ENCODE measurements around the gene MACO1. TPM values are rescaled to one million over a fixed set of nuclear protein-coding genes. Genes with fewer than 3 reads are reported as not detected.
"Not testable (repeated sequence)": the region's sequence is repeated elsewhere in the genome, so short reads cannot be mapped to it uniquely, and the experiment has no call there.

The MACO1 gene
- total RNA-seq, 2 donors from 2014 or later = 14.0 to 14.5 TPM

DNA sequence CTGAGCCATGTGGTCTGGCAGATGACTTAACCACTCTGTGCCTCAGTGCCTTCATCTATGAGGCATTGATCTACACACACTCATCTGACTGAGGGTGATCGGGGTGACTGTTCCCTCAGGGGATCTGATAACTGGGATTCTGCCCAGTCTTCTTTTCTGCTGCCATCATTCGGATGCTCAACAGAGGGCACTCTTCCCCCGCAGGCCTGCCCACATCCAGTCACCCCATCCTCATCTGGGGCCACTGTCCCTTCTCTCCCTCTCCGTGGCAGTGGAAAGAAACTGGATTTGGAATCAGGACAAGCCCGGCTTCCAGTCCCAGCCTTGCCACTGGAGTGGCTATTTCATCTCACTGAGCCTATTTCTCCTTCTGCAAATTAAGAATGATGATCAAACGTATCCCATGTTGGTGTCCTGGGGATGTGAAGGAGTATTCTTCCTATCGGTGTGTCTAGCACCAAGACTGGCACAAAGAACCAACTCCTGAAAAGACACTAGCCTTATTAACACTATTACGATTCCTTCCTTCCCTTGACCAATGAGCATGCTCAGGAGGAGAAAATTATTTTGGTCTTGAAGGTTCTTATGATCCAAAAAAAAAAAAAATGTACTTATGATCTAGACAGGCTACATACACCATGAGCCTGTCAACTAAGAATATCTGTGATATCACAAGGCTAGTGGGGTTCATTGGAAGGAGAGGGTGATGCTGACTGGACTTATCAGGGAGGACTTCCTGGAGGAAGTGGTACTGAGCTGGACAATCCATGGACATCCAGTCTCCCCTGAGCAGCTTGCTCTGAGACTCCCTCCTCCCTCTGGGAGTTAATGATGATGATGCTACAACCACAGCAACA is 27.5 kb upstream of the MACO1 start:
- not testable (repeated sequence) for H3K27me3 ChIP-seq; H3K4me3 ChIP-seq; H3K36me3 ChIP-seq; DNase-seq (ENCODE audit: low spot score); H3K4me1 ChIP-seq; H3K9me3 ChIP-seq; H3K27ac ChIP-seq
- TF ChIP-seq, protein P1, sequence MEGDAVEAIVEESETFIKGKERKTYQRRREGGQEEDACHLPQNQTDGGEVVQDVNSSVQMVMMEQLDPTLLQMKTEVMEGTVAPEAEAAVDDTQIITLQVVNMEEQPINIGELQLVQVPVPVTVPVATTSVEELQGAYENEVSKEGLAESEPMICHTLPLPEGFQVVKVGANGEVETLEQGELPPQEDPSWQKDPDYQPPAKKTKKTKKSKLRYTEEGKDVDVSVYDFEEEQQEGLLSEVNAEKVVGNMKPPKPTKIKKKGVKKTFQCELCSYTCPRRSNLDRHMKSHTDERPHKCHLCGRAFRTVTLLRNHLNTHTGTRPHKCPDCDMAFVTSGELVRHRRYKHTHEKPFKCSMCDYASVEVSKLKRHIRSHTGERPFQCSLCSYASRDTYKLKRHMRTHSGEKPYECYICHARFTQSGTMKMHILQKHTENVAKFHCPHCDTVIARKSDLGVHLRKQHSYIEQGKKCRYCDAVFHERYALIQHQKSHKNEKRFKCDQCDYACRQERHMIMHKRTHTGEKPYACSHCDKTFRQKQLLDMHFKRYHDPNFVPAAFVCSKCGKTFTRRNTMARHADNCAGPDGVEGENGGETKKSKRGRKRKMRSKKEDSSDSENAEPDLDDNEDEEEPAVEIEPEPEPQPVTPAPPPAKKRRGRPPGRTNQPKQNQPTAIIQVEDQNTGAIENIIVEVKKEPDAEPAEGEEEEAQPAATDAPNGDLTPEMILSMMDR (IDR thresholded peaks at IDR 0.05) = peak; percentile 13 to 50

DNA sequence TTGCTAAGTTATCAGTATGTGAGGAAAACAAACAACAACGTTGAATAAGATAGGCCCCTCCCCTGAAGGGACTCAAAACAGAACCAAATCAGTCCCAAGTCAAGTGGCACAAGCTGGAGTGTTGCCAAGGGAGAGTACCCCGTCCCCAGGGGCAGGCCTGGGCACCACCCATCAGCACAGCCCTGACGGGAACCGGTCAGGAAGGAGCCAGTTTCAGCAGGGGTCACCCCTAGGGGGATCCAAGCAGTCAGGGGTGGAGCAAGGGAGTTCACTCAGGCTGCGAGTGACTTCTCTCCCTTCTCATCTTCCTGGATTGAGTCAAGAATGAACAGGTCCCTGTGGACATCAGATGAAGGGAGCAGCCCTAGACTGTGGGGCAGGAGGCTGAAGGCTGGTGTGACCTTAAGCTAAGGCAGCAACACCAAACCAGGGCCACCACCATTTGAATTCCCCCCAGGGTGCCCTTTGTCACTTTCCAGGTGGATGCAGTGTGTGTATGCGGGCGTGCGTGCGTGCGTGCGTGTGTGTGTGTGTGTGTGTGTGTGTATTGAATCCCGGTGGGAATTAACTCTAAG is 24.9 kb upstream of the MACO1 start:
- H3K9me3 ChIP-seq; H3K4me1 ChIP-seq; DNase-seq (ENCODE audit: low spot score); H3K27me3 ChIP-seq; H3K4me3 ChIP-seq; H3K27ac ChIP-seq; H3K36me3 ChIP-seq: not testable (repeated sequence)

- not testable (repeated sequence) for H3K27ac ChIP-seq; H3K36me3 ChIP-seq; DNase-seq (ENCODE audit: low spot score); H3K27me3 ChIP-seq; H3K4me1 ChIP-seq; H3K9me3 ChIP-seq; H3K4me3 ChIP-seq
Observed at GRCh38 chr1:25409641-25410427, 20.9 kb upstream of the MACO1 start.

DNA sequence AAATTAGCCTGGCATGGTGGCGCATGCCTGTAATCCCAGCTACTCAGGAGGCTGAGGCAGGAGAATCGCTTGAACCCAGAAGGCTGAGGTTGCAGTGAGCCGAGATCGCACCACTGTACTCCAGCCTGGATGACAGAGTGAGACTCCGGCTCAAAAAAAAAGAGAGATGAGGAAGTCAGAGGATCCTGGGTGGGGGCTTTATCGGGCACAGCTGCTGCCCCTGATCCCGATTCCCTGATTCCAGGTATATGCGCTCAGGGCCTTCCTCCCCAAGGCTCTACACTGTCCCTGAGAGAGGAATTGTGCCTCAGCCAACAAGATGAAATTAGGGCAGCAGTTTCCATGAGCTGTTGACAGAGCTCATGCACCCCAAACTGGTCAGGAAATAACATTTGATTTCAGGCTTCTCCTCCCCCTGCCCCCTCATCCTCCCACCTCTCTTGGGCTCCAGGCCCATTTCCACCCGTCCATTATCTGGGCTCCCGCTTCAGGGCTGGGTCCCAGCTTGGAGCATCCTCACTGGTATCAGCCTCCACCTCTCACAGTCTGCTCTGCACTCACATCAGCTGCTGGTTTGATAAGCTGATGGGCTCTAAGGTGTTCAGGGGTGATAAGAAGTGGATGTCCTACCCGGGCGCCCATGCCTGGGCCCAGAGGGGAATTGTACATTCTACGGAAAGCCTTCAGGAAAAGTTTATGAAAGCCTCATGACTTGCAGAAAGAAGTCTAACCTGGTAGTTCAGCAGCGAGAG is 17.6 kb upstream of the MACO1 start:
- not testable (repeated sequence) for H3K27ac ChIP-seq; H3K27me3 ChIP-seq; H3K36me3 ChIP-seq; DNase-seq (ENCODE audit: low spot score); H3K4me3 ChIP-seq; H3K4me1 ChIP-seq; H3K9me3 ChIP-seq

- not testable (repeated sequence) for H3K4me1 ChIP-seq; H3K27ac ChIP-seq; DNase-seq (ENCODE audit: low spot score); H3K9me3 ChIP-seq; H3K4me3 ChIP-seq; H3K27me3 ChIP-seq; H3K36me3 ChIP-seq
Observed at GRCh38 chr1:25414157-25414556, 16.5 kb upstream of the MACO1 start.

DNA sequence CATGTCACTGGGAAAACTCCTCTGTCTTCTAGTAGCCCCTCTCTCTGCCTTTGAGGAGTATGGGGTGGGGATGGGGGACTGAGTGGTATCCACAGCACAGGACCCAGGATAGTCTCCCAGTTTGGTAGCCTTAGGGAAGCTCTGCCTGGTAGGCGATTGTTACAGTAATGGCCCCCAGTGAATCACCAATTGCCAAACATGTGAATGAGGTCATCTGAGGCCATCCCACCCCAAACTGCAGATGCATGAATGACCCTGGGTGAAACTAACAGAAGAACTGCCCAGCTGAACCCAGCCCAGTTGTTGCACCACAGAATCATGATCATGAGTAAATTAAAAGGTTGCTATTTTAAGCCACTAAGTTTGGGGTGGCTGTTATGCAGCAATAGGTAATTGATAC is 16.1 kb upstream of the MACO1 start:
- not testable (repeated sequence) for H3K27ac ChIP-seq; H3K9me3 ChIP-seq; H3K36me3 ChIP-seq; H3K27me3 ChIP-seq; H3K4me1 ChIP-seq; DNase-seq (ENCODE audit: low spot score); H3K4me3 ChIP-seq

GRCh38 chr1:25417280-25417679 is 13.4 kb upstream of the MACO1 start:
- H3K4me3 ChIP-seq; H3K27ac ChIP-seq; H3K27me3 ChIP-seq; H3K4me1 ChIP-seq; H3K36me3 ChIP-seq; H3K9me3 ChIP-seq; DNase-seq (ENCODE audit: low spot score): not testable (repeated sequence)

GRCh38 chr1:25419339-25419738 is 11.4 kb upstream of the MACO1 start:
- DNase-seq (ENCODE audit: low spot score); H3K27ac ChIP-seq; H3K27me3 ChIP-seq; H3K36me3 ChIP-seq; H3K4me1 ChIP-seq; H3K4me3 ChIP-seq; H3K9me3 ChIP-seq: not testable (repeated sequence)

DNA sequence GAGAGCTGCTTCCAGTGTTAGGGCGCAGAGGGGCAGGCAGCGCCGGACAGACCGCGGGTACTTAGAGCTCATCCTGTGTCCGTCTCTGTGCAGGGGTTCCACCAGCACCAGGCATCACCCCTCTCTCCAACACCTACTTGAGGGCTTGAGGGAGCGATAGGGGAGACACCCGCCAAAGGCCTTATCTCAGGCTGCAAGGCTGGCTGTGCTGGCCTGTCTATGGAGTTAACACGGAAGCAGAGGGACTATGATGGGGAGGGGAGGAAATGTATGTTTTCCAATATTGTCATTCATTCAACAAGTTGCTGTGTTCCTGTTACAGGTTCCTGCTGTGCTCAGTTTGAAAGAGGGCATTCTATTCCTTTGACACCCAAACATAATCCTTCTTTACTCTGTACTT is 10.0 kb upstream of the MACO1 start, which contains the start of gene RHCE:
Gene RHCE (minus strand): TSS at position 111 of the 400 bp plus-strand sequence. CDS start 39 bp downstream, at position 72.
- H3K9me3 ChIP-seq; H3K27ac ChIP-seq; H3K4me1 ChIP-seq; H3K4me3 ChIP-seq; H3K27me3 ChIP-seq; H3K36me3 ChIP-seq; DNase-seq (ENCODE audit: low spot score): not testable (repeated sequence)

DNA sequence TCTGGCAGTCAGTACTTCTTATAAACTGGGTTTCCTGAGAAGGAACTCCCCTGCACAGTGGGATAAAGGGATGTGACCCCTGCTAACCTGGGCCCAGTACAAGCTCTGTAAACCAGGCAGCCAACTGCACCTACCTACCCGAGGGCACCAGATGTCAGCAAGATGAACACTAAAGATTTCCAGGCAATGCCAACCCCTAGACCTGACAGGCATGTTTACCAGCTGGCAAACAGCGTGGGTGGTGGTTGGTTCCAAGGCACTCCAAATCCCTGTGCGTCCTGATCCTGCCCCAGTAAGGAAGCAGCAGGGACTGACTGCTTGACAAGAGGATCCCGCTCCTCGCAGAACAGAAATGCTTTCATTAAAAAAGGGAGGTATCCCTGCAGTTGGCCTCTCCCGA is 7.5 kb upstream of the MACO1 start:
- H3K27me3 ChIP-seq; H3K27ac ChIP-seq; H3K4me3 ChIP-seq; DNase-seq (ENCODE audit: low spot score); H3K9me3 ChIP-seq; H3K36me3 ChIP-seq; H3K4me1 ChIP-seq: not testable (repeated sequence)

Measured in right atrium auricular region (tissue), 2 donors.